ENCODE measurements around the gene ADAMTS16. TPM values are rescaled to one million over a fixed set of nuclear protein-coding genes. Genes with fewer than 3 reads are reported as not detected.

The ADAMTS16 gene
- total RNA-seq, 1 experiment from 2014 or later, result 30.1 TPM

DNA sequence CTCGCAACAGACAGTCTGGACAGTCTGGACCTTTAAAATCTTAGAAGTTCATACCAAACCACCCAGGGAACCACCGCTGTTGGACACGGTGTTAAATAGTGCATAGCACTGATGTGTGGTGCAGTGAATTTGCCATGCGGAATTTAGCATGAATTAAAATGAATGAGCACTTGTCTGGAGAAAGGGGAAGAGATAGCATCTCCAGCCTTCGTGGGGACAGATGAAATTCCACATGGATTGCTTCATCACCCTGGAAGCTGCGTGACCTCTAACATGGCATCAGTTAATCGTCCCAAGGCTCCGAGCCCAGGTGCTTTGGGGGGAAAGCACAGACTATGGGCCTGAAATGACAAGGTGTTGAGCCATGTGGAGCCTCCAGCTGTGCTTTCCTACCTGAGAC is 91.4 kb downstream of the ADAMTS16 start:
- Mint-ChIP-seq H3K9me3 (peaks cover 4% of the 10 kb centered on the region; the same call in 1 of the 2 replicates), H3K27ac (no peak overlapping the region), H3K36me3 (peaks cover 26% of the 10 kb centered on the region), H3K27me3 (ENCODE audit: low read depth) (no peaks in the 10 kb centered on the region), H3K4me1 (peaks cover 2% of the 10 kb centered on the region; the same call in 1 of the 2 replicates), H3K4me3 (no peak overlapping the region)
- ATAC-seq, result no peak
- DNase-seq (ENCODE audit: low spot score), result no peak
- TF ChIP-seq ETV6 (CRISPR knock-in tag; IDR thresholded peaks at IDR 0.05) (no peak), ZNF671 (CRISPR knock-in tag; IDR thresholded peaks at IDR 0.05) (no peak), IRF2 (CRISPR knock-in tag; IDR thresholded peaks at IDR 0.05; ENCODE audit: borderline replicate concordance, low read depth) (no peak), ZNF416 (CRISPR knock-in tag; IDR thresholded peaks at IDR 0.05) (no peak), PRRX2 (CRISPR knock-in tag; IDR thresholded peaks at IDR 0.05) (no peak), NFATC4 (CRISPR knock-in tag; IDR thresholded peaks at IDR 0.05) (no peak), SP1 (CRISPR knock-in tag; conservative IDR thresholded peaks at IDR 0.05) (no peak), ZNF219 (CRISPR knock-in tag; IDR thresholded peaks at IDR 0.05; ENCODE audit: borderline replicate concordance) (no peak), JAZF1 (CRISPR knock-in tag; IDR thresholded peaks at IDR 0.05) (no peak), ZBTB21 (CRISPR knock-in tag; IDR thresholded peaks at IDR 0.05; ENCODE audit: borderline replicate concordance) (no peak), RELA (CRISPR knock-in tag; IDR thresholded peaks at IDR 0.05; ENCODE audit: borderline replicate concordance) (no peak), SMAD4 (CRISPR knock-in tag; IDR thresholded peaks at IDR 0.05) (no peak), SOX15 (CRISPR knock-in tag; IDR thresholded peaks at IDR 0.05) (no peak)
- TF ChIP-seq, protein P1, sequence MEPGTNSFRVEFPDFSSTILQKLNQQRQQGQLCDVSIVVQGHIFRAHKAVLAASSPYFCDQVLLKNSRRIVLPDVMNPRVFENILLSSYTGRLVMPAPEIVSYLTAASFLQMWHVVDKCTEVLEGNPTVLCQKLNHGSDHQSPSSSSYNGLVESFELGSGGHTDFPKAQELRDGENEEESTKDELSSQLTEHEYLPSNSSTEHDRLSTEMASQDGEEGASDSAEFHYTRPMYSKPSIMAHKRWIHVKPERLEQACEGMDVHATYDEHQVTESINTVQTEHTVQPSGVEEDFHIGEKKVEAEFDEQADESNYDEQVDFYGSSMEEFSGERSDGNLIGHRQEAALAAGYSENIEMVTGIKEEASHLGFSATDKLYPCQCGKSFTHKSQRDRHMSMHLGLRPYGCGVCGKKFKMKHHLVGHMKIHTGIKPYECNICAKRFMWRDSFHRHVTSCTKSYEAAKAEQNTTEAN (CRISPR knock-in tag; IDR thresholded peaks at IDR 0.05), result no peak
- TF ChIP-seq, protein P2, sequence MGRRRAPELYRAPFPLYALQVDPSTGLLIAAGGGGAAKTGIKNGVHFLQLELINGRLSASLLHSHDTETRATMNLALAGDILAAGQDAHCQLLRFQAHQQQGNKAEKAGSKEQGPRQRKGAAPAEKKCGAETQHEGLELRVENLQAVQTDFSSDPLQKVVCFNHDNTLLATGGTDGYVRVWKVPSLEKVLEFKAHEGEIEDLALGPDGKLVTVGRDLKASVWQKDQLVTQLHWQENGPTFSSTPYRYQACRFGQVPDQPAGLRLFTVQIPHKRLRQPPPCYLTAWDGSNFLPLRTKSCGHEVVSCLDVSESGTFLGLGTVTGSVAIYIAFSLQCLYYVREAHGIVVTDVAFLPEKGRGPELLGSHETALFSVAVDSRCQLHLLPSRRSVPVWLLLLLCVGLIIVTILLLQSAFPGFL (CRISPR knock-in tag; IDR thresholded peaks at IDR 0.05; ENCODE audit: borderline replicate concordance), result no peak
- TF ChIP-seq, protein P3, sequence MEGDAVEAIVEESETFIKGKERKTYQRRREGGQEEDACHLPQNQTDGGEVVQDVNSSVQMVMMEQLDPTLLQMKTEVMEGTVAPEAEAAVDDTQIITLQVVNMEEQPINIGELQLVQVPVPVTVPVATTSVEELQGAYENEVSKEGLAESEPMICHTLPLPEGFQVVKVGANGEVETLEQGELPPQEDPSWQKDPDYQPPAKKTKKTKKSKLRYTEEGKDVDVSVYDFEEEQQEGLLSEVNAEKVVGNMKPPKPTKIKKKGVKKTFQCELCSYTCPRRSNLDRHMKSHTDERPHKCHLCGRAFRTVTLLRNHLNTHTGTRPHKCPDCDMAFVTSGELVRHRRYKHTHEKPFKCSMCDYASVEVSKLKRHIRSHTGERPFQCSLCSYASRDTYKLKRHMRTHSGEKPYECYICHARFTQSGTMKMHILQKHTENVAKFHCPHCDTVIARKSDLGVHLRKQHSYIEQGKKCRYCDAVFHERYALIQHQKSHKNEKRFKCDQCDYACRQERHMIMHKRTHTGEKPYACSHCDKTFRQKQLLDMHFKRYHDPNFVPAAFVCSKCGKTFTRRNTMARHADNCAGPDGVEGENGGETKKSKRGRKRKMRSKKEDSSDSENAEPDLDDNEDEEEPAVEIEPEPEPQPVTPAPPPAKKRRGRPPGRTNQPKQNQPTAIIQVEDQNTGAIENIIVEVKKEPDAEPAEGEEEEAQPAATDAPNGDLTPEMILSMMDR (IDR thresholded peaks at IDR 0.05), result no peak
- ChIA-PET CTCF (no interaction called here), POLR2A (no interaction called here)

DNA sequence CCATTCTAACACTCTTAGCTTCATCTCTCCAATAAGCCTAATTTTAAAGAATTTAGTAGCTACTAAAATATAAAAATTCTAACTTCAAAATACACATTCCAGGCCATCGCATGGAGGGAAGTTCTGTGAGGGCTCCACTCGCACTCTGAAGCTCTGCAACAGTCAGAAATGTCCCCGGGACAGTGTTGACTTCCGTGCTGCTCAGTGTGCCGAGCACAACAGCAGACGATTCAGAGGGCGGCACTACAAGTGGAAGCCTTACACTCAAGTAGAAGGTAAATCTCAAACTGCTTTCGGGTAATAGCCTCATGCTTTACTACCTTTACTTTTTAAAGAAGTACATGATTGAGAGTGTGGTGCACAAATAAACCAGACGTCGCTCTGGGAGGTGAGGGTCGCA is 94.8 kb downstream of the ADAMTS16 start:
- Mint-ChIP-seq H3K27me3 (ENCODE audit: low read depth) (no peaks in the 10 kb centered on the region), H3K36me3 (peaks cover 27% of the 10 kb centered on the region), H3K4me3 (no peak overlapping the region), H3K27ac (0 out of 2 replicates have a peak overlapping the region, but pooled peaks have one; percentile 61), H3K4me1 (peaks cover 7% of the 10 kb centered on the region; the same call in 1 of the 2 replicates), H3K9me3 (peaks cover 4% of the 10 kb centered on the region; the same call in 1 of the 2 replicates)
- ATAC-seq, result no peak
- POLR2A ChIA-PET, result no interaction called here
- CTCF ChIA-PET, result interaction anchor here (0.6 to 2.0 kb wide), 2 partner anchors 58 to 105 kb away, joined by 3 to 5 read pairs; no protein-coding TSS in a partner anchor
- no peak for DNase-seq (ENCODE audit: low spot score)
- no peak for TF ChIP-seq NR1H2 (CRISPR knock-in tag; IDR thresholded peaks at IDR 0.05)
- TF ChIP-seq ZNF317 (CRISPR knock-in tag; IDR thresholded peaks at IDR 0.05; ENCODE audit: borderline replicate concordance, low read depth), result no peak
- TF ChIP-seq, protein P4, sequence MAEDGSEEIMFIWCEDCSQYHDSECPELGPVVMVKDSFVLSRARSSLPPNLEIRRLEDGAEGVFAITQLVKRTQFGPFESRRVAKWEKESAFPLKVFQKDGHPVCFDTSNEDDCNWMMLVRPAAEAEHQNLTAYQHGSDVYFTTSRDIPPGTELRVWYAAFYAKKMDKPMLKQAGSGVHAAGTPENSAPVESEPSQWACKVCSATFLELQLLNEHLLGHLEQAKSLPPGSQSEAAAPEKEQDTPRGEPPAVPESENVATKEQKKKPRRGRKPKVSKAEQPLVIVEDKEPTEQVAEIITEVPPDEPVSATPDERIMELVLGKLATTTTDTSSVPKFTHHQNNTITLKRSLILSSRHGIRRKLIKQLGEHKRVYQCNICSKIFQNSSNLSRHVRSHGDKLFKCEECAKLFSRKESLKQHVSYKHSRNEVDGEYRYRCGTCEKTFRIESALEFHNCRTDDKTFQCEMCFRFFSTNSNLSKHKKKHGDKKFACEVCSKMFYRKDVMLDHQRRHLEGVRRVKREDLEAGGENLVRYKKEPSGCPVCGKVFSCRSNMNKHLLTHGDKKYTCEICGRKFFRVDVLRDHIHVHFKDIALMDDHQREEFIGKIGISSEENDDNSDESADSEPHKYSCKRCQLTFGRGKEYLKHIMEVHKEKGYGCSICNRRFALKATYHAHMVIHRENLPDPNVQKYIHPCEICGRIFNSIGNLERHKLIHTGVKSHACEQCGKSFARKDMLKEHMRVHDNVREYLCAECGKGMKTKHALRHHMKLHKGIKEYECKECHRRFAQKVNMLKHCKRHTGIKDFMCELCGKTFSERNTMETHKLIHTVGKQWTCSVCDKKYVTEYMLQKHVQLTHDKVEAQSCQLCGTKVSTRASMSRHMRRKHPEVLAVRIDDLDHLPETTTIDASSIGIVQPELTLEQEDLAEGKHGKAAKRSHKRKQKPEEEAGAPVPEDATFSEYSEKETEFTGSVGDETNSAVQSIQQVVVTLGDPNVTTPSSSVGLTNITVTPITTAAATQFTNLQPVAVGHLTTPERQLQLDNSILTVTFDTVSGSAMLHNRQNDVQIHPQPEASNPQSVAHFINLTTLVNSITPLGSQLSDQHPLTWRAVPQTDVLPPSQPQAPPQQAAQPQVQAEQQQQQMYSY (CRISPR knock-in tag; IDR thresholded peaks at IDR 0.05), result no peak
- TF ChIP-seq ATF1 (CRISPR knock-in tag; IDR thresholded peaks at IDR 0.05), result no peak
- TF ChIP-seq CBFB (CRISPR knock-in tag; IDR thresholded peaks at IDR 0.05; ENCODE audit: low read depth), result no peak
- TF ChIP-seq, protein P5, sequence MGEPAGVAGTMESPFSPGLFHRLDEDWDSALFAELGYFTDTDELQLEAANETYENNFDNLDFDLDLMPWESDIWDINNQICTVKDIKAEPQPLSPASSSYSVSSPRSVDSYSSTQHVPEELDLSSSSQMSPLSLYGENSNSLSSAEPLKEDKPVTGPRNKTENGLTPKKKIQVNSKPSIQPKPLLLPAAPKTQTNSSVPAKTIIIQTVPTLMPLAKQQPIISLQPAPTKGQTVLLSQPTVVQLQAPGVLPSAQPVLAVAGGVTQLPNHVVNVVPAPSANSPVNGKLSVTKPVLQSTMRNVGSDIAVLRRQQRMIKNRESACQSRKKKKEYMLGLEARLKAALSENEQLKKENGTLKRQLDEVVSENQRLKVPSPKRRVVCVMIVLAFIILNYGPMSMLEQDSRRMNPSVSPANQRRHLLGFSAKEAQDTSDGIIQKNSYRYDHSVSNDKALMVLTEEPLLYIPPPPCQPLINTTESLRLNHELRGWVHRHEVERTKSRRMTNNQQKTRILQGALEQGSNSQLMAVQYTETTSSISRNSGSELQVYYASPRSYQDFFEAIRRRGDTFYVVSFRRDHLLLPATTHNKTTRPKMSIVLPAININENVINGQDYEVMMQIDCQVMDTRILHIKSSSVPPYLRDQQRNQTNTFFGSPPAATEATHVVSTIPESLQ (CRISPR knock-in tag; IDR thresholded peaks at IDR 0.05), result no peak
- TF ChIP-seq, protein P6, sequence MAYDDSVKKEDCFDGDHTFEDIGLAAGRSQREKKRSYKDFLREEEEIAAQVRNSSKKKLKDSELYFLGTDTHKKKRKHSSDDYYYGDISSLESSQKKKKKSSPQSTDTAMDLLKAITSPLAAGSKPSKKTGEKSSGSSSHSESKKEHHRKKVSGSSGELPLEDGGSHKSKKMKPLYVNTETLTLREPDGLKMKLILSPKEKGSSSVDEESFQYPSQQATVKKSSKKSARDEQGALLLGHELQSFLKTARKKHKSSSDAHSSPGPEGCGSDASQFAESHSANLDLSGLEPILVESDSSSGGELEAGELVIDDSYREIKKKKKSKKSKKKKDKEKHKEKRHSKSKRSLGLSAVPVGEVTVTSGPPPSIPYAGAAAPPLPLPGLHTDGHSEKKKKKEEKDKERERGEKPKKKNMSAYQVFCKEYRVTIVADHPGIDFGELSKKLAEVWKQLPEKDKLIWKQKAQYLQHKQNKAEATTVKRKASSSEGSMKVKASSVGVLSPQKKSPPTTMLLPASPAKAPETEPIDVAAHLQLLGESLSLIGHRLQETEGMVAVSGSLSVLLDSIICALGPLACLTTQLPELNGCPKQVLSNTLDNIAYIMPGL (CRISPR knock-in tag; IDR thresholded peaks at IDR 0.05), result no peak
- TF ChIP-seq, protein P7, sequence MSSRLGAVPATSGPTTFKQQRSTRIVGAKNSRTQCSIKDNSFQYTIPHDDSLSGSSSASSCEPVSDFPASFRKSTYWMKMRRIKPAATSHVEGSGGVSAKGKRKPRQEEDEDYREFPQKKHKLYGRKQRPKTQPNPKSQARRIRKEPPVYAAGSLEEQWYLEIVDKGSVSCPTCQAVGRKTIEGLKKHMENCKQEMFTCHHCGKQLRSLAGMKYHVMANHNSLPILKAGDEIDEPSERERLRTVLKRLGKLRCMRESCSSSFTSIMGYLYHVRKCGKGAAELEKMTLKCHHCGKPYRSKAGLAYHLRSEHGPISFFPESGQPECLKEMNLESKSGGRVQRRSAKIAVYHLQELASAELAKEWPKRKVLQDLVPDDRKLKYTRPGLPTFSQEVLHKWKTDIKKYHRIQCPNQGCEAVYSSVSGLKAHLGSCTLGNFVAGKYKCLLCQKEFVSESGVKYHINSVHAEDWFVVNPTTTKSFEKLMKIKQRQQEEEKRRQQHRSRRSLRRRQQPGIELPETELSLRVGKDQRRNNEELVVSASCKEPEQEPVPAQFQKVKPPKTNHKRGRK (CRISPR knock-in tag; IDR thresholded peaks at IDR 0.05; ENCODE audit: borderline replicate concordance), result no peak

Measured in WTC11 (cell line).